GM12801 (cell line): ENCODE data around the gene ZNF462.

Experiments used
- CTCF ChIP-seq: IDR thresholded peaks from one replicate; pipeline ENCODE4 v1.5.1; 2011; ENCODE audit warnings: control low read depth; ENCODE audit not compliant: insufficient read length; ENCODE audit errors: extremely low read depth

ZNF462 gene

GRCh38 chr9:106862821-106863720 is at the start of gene ZNF462:
TSS of gene ZNF462 (plus strand) at chr9:106863166. CDS start at chr9:106923384, 60,218 bp downstream.
- no peak for TF ChIP-seq CTCF

GRCh38 chr9:106816524-106816923 is 46.4 kb upstream of the ZNF462 start:
- no peak for TF ChIP-seq CTCF

GRCh38 chr9:106818034-106818433 is 44.9 kb upstream of the ZNF462 start:
- TF ChIP-seq CTCF, result no peak

GRCh38 chr9:106820866-106821265 is 42.1 kb upstream of the ZNF462 start:
- TF ChIP-seq CTCF, result no peak

- TF ChIP-seq CTCF, result no peak
Observed at GRCh38 chr9:106828070-106828469, 34.9 kb upstream of the ZNF462 start.

GRCh38 chr9:106828965-106829364 is 34.0 kb upstream of the ZNF462 start:
- TF ChIP-seq CTCF, result no peak

GRCh38 chr9:106829666-106830408 is 33.1 kb upstream of the ZNF462 start:
- no peak for TF ChIP-seq CTCF
